ENCODE measurements around the gene TMEM165. TPM values are rescaled to one million over a fixed set of nuclear protein-coding genes. Genes with fewer than 3 reads are reported as not detected.

The TMEM165 gene
- total RNA-seq, 2 experiments from 2014 or later = 44.8 to 46.0 TPM

GRCh38 chr4:55446578-55446922 lies 50.8 kb downstream of the TMEM165 start:
- H3K27ac Mint-ChIP-seq = no peak overlapping the region
- Histone ChIP-seq H3K27me3 (ENCODE audit: control insufficient read depth in 1 of 2, insufficient read depth in 2 of 2, low read length in 2 of 2) (no peaks in the 10 kb centered on the region), H3K36me3 (ENCODE audit: insufficient read depth, low read length) (peaks cover 24% of the 10 kb centered on the region), H3K4me1 (ENCODE audit: insufficient read depth, low read length) (peaks cover 5% of the 10 kb centered on the region), H3K27ac (ENCODE audit: low read depth in 1 of 2, low read length in 2 of 2) (no peak overlapping the region), H3K9me3 (ENCODE audit: control insufficient read depth in 1 of 2, insufficient read depth in 1 of 2, low read length in 2 of 2) (no peaks in the 10 kb centered on the region), H3K4me3 (ENCODE audit: low read length) (no peak overlapping the region)
- peaks cover 77% of the 10 kb centered on the region for H3K36me3 Mint-ChIP-seq (ENCODE audit: low read depth)
- peaks cover 19% of the 10 kb centered on the region for H3K4me1 Mint-ChIP-seq (ENCODE audit: low read depth)
- H3K4me3 Mint-ChIP-seq = no peak overlapping the region
- DNase-seq (no peak), ATAC-seq (ENCODE audit: poor library complexity) (no peak)
- ChIA-PET POLR2A (interaction anchor here (0.7 to 1.2 kb wide), 2 partner anchors 47 to 93 kb away, joined by 3 to 4 read pairs; no protein-coding TSS in a partner anchor), CTCF (interaction anchor here (0.9 kb wide), 1 partner anchor 9 kb away, joined by 5 read pairs; no protein-coding TSS in a partner anchor)
- TF ChIP-seq CTCF (IDR thresholded peaks at IDR 0.05) = no peak
- H3K27me3 Mint-ChIP-seq = no peaks in the 10 kb centered on the region
- intact Hi-C loops (cut with DNase I, micrococcal nuclease) = loop anchor here in 1 of 2 experiments (5.0 kb wide), 1 partner anchor 106 kb away; no protein-coding TSS in a partner anchor
- H3K9me3 Mint-ChIP-seq = no peaks in the 10 kb centered on the region

- Mint-ChIP-seq H3K27me3 (no peaks in the 10 kb centered on the region), H3K9me3 (no peaks in the 10 kb centered on the region), H3K4me3 (no peak overlapping the region), H3K27ac (peak overlapping the region; percentile 40), H3K36me3 (ENCODE audit: low read depth) (peaks cover 77% of the 10 kb centered on the region), H3K4me1 (ENCODE audit: low read depth) (peaks cover 19% of the 10 kb centered on the region)
- ChIA-PET POLR2A (no interaction called here), CTCF (no interaction called here)
- Histone ChIP-seq H3K9me3 (ENCODE audit: control insufficient read depth in 1 of 2, insufficient read depth in 1 of 2, low read length in 2 of 2) (no peaks in the 10 kb centered on the region), H3K27ac (ENCODE audit: low read depth in 1 of 2, low read length in 2 of 2) (no peak overlapping the region), H3K36me3 (ENCODE audit: insufficient read depth, low read length) (peaks cover 28% of the 10 kb centered on the region), H3K27me3 (ENCODE audit: control insufficient read depth in 1 of 2, insufficient read depth in 2 of 2, low read length in 2 of 2) (no peaks in the 10 kb centered on the region), H3K4me1 (ENCODE audit: insufficient read depth, low read length) (peaks cover 5% of the 10 kb centered on the region), H3K4me3 (ENCODE audit: low read length) (no peak overlapping the region)
- no peak for TF ChIP-seq CTCF (IDR thresholded peaks at IDR 0.05)
- DNase-seq (peak in 1 of 14 experiments; percentile 6), ATAC-seq (ENCODE audit: poor library complexity) (no peak)
- intact Hi-C loops (cut with DNase I, micrococcal nuclease) = loop anchor here in 1 of 2 experiments (5.0 kb wide), 1 partner anchor 105 kb away; no protein-coding TSS in a partner anchor
Observed at GRCh38 chr4:55447108-55447708, 51.5 kb downstream of the TMEM165 start.

- H3K27ac Mint-ChIP-seq = peak overlapping the region; percentile 40
- intact Hi-C loops (cut with DNase I, micrococcal nuclease) = loop anchor here in 1 of 2 experiments (5.0 kb wide), 1 partner anchor 104 kb away; no protein-coding TSS in a partner anchor
- ChIA-PET POLR2A (no interaction called here), CTCF (interaction anchor here (1.1 kb wide), 1 partner anchor 22 kb away, joined by 3 read pairs; no protein-coding TSS in a partner anchor)
- Histone ChIP-seq H3K27me3 (ENCODE audit: control insufficient read depth in 1 of 2, insufficient read depth in 2 of 2, low read length in 2 of 2) (no peaks in the 10 kb centered on the region), H3K9me3 (ENCODE audit: control insufficient read depth in 1 of 2, insufficient read depth in 1 of 2, low read length in 2 of 2) (no peaks in the 10 kb centered on the region), H3K36me3 (ENCODE audit: insufficient read depth, low read length) (peaks cover 26% of the 10 kb centered on the region), H3K27ac (ENCODE audit: low read depth in 1 of 2, low read length in 2 of 2) (no peak overlapping the region), H3K4me3 (ENCODE audit: low read length) (no peak overlapping the region), H3K4me1 (ENCODE audit: insufficient read depth, low read length) (peaks cover 5% of the 10 kb centered on the region)
- TF ChIP-seq CTCF (IDR thresholded peaks at IDR 0.05) = no peak
- H3K9me3 Mint-ChIP-seq = no peaks in the 10 kb centered on the region
- H3K4me1 Mint-ChIP-seq (ENCODE audit: low read depth) = peaks cover 19% of the 10 kb centered on the region
- no peak for ATAC-seq (ENCODE audit: poor library complexity)
- no peaks in the 10 kb centered on the region for H3K27me3 Mint-ChIP-seq
- peaks cover 73% of the 10 kb centered on the region for H3K36me3 Mint-ChIP-seq (ENCODE audit: low read depth)
- no peak for DNase-seq
- no peak overlapping the region for H3K4me3 Mint-ChIP-seq
Observed at GRCh38 chr4:55447831-55448230, 52.1 kb downstream of the TMEM165 start.

Measured in CD4-positive, alpha-beta T cell (primary cell).